SK-N-SH (cell line): Measurements from ENCODE around the gene HRH3.

Experiments used
- CHD2 ChIP-seq: fragments of 150-350 bp; IDR thresholded peaks from 2 replicates; pipeline ENCODE4 v1.6.1; 2018; ENCODE audit warnings: low read length; ENCODE audit not compliant: partially characterized antibody
- CTCF ChIP-seq: fragments of 200-600 bp; sonication (generic); IDR thresholded peaks from 2 replicates; pipeline ENCODE4 v1.6.1; 2017; ENCODE audit warnings: antibody characterized with exemption, mild to moderate bottlenecking, moderate library complexity
- EP300 ChIP-seq, 2 experiments: IDR thresholded peaks; 2 replicates each; pipeline versions ENCODE4 v1.4.0 to v1.6.1; 2012; ENCODE audit warnings: borderline replicate concordance in 1 of 2, low read depth in 1 of 2, low read length in 1 of 2
- FOXM1 ChIP-seq: IDR thresholded peaks from 2 replicates; pipeline ENCODE4 v1.4.0; 2012; ENCODE audit warnings: low read depth, mild to moderate bottlenecking
- MXI1 ChIP-seq: IDR thresholded peaks from 2 replicates; pipeline ENCODE4 v1.6.1; 2012; ENCODE audit warnings: mild to moderate bottlenecking, low read depth, low read length, improper control_type of control experiment
- NRF1 ChIP-seq: IDR thresholded peaks from 2 replicates; pipeline ENCODE4 v1.6.1; 2012; ENCODE audit warnings: low read depth, mild to moderate bottlenecking, low read length
- PBX3 ChIP-seq: IDR thresholded peaks from 2 replicates; pipeline ENCODE4; 2012
- POLR2AphosphoS5 ChIP-seq: IDR thresholded peaks from 2 replicates; pipeline ENCODE4 v1.6.1; 2012; ENCODE audit warnings: low read depth, low read length
- RAD21 ChIP-seq: IDR thresholded peaks from 2 replicates; pipeline ENCODE4 v1.6.1; 2012; ENCODE audit warnings: mild to moderate bottlenecking, low read length
- RCOR1 ChIP-seq: fragments of 150-350 bp; IDR thresholded peaks from 2 replicates; pipeline ENCODE4 v1.6.1; 2017; ENCODE audit warnings: antibody characterized with exemption, low read length
- RFX5 ChIP-seq: IDR thresholded peaks from 2 replicates; pipeline ENCODE4 v1.6.1; 2012; ENCODE audit warnings: mild to moderate bottlenecking, improper control_type of control experiment, low read length
- USF1 ChIP-seq: IDR thresholded peaks from 2 replicates; pipeline ENCODE4 v1.4.0; 2012; ENCODE audit warnings: low read depth, borderline replicate concordance
- USF2 ChIP-seq: fragments of 150-350 bp; IDR thresholded peaks from 2 replicates; pipeline ENCODE4 v1.6.1; 2017; ENCODE audit warnings: antibody characterized with exemption, low read length, low read depth, borderline replicate concordance
- YY1 ChIP-seq: IDR thresholded peaks from 2 replicates; pipeline ENCODE4 v1.4.0; 2012; ENCODE audit warnings: low read depth, mild to moderate bottlenecking

DNA sequence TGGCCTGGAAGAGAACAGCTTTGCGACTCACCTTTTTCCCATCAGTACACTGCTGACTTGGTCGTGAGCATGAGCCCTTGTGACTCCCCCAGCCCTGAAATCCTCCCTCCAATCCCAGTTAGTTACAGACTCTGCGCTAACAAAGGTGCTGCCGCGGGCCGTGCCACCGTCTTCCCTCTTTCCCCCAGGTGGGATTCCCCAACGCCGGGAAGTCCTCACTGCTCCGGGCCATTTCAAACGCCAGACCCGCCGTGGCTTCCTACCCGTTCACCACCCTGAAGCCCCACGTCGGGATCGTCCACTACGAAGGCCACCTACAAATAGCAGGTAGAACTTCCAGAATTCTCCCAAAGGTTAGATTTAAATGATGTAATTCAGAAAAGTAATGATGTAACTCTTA is 21.1 kb downstream of the HRH3 start:
- TF ChIP-seq RFX5: no peak
- TF ChIP-seq POLR2AphosphoS5: no peak
- TF ChIP-seq NRF1: no peak
- TF ChIP-seq CTCF: no peak
- no peak for TF ChIP-seq EP300 (IDR thresholded peaks at IDR 0.05; ENCODE audit: borderline replicate concordance in 1 of 2, low read depth in 1 of 2, low read length in 1 of 2)
- no peak for TF ChIP-seq MXI1
- no peak for TF ChIP-seq YY1
- TF ChIP-seq PBX3: no peak
- no peak for TF ChIP-seq FOXM1
- no peak for TF ChIP-seq RAD21
- TF ChIP-seq USF2: no peak
- TF ChIP-seq USF1: no peak
- TF ChIP-seq RCOR1: no peak
- TF ChIP-seq CHD2: no peak
